Right renal cortex interstitium (tissue), 3 donors: ENCODE data around the gene HAO2. TPM values are rescaled to one million over a fixed set of nuclear protein-coding genes. Genes with fewer than 3 reads are reported as not detected.
"Not testable (repeated sequence)": the region's sequence is repeated elsewhere in the genome, so short reads cannot be mapped to it uniquely, and the experiment has no call there.

Experiments
- DNase-seq, 3 donors: peaks; one replicate each; pipeline ENCODE4 v3.0.0-alpha.2; 2013; ENCODE audit warnings: low read depth in 3 of 3, low spot score in 2 of 3
- polyA plus RNA-seq, 3 donors: library from polyadenylated mRNA; unstranded; fragments of 120-200 nt; gene quantifications; one replicate each; pipeline ENCODE4 v1.2.1, GENCODE V29; 2013; ENCODE audit not compliant: insufficient read length in 3 of 3

Gene HAO2
- polyA plus RNA-seq, 3 donors = 87.5 to 118 (median 114) TPM

GRCh38 chr1:119376594-119376993 lies 8.0 kb downstream of the HAO2 start:
- no peak for DNase-seq

GRCh38 chr1:119377594-119377993 lies 9.0 kb downstream of the HAO2 start:
- not testable (repeated sequence) for DNase-seq

GRCh38 chr1:119379117-119379516 lies 10.5 kb downstream of the HAO2 start:
- DNase-seq = no peak

GRCh38 chr1:119380304-119380703 lies 11.7 kb downstream of the HAO2 start:
- DNase-seq = no peak

GRCh38 chr1:119380983-119381662 lies 12.5 kb downstream of the HAO2 start:
- DNase-seq = no peak

- no peak for DNase-seq
These were observed 16.0 kb downstream of the HAO2 start for GRCh38 chr1:119384591-119384990.

GRCh38 chr1:119385650-119386049 lies 17.1 kb downstream of the HAO2 start:
- DNase-seq = no peak

- no peak for DNase-seq
These were observed 19.3 kb downstream of the HAO2 start for GRCh38 chr1:119387858-119388257.

GRCh38 chr1:119388450-119388849 lies 19.9 kb downstream of the HAO2 start:
- DNase-seq = no peak

GRCh38 chr1:119390526-119390925 lies 21.9 kb downstream of the HAO2 start:
- no peak for DNase-seq

- DNase-seq = no peak
These were observed 23.2 kb downstream of the HAO2 start for GRCh38 chr1:119391749-119392148.

GRCh38 chr1:119394085-119394484 lies 25.5 kb downstream of the HAO2 start:
- no peak for DNase-seq

- no peak for DNase-seq
These were observed 28.4 kb downstream of the HAO2 start for GRCh38 chr1:119396982-119397381.

- DNase-seq = no peak
These were observed 29.4 kb downstream of the HAO2 start for GRCh38 chr1:119397986-119398385.

- no peak for DNase-seq
These were observed 36.2 kb downstream of the HAO2 start for GRCh38 chr1:119404736-119405135.

GRCh38 chr1:119409731-119410130 lies 41.1 kb downstream of the HAO2 start:
- DNase-seq = no peak

GRCh38 chr1:119410961-119411360 lies 42.4 kb downstream of the HAO2 start:
- no peak for DNase-seq

GRCh38 chr1:119414950-119415349 lies 46.4 kb downstream of the HAO2 start, which contains the start of gene HSD3B2:
Gene HSD3B2, plus strand, starts transcription at chr1:119415150. Its CDS starts 270 bp downstream, at chr1:119415420.
- no peak for DNase-seq

GRCh38 chr1:119416006-119416640 lies 47.5 kb downstream of the HAO2 start:
- no peak for DNase-seq

- no peak for DNase-seq
These were observed 50.5 kb downstream of the HAO2 start for GRCh38 chr1:119419109-119419508.

- no peak for DNase-seq
These were observed 52.1 kb downstream of the HAO2 start for GRCh38 chr1:119420638-119421037.

- no peak for DNase-seq
These were observed 54.0 kb downstream of the HAO2 start for GRCh38 chr1:119422631-119423030.
